ENCODE data around the gene OTX1. TPM values are rescaled to one million over a fixed set of nuclear protein-coding genes. Genes with fewer than 3 reads are reported as not detected.

The OTX1 gene
- total and polyA plus RNA-seq, 10 donors: 0.23 to 0.37 TPM; not detected in 8

GRCh38 chr2:63051795-63052333 is 1.2 kb downstream of the OTX1 start:
- intact Hi-C loops (cut with DNase I; ENCODE audit: low total_unique reads): no loop called here
- Histone ChIP-seq H3K27me3 (replicated peaks in 1 of 7) (peaks cover 26 to 100% (median 100%) of the 10 kb centered on the region in 7 donors), H3K36me3 (no peaks in the 10 kb centered on the region), H3K4me3 (peak overlapping the region in 3 of 8 donors; percentile 40 to 75 (median 52)), H3K4me1 (peaks cover 45 to 100% (median 96%) of the 10 kb centered on the region in 6 donors), H3K27ac (no peak overlapping the region), H3K9me3 (peaks cover 0 to 7% (median 0%) of the 10 kb centered on the region in 8 donors)
- no peak for TF ChIP-seq POLR2A (IDR thresholded peaks at IDR 0.05)
- TF ChIP-seq, protein P1, sequence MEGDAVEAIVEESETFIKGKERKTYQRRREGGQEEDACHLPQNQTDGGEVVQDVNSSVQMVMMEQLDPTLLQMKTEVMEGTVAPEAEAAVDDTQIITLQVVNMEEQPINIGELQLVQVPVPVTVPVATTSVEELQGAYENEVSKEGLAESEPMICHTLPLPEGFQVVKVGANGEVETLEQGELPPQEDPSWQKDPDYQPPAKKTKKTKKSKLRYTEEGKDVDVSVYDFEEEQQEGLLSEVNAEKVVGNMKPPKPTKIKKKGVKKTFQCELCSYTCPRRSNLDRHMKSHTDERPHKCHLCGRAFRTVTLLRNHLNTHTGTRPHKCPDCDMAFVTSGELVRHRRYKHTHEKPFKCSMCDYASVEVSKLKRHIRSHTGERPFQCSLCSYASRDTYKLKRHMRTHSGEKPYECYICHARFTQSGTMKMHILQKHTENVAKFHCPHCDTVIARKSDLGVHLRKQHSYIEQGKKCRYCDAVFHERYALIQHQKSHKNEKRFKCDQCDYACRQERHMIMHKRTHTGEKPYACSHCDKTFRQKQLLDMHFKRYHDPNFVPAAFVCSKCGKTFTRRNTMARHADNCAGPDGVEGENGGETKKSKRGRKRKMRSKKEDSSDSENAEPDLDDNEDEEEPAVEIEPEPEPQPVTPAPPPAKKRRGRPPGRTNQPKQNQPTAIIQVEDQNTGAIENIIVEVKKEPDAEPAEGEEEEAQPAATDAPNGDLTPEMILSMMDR (IDR thresholded peaks at IDR 0.05 in 8 of 11, conservative IDR thresholded peaks at IDR 0.05 in 3 of 11): no peak
- no peak for TF ChIP-seq POLR2AphosphoS5 (IDR thresholded peaks at IDR 0.05)
- DNase-seq: no peak
- WGBS, 5 donors: 11 to 20% (median 19%) methylated on average over 18 to 42 of the region's 42 CpGs

- H3K4me3 ChIP-seq: peak overlapping the region in 2 of 8 donors; percentile 1 to 75
- intact Hi-C loops (cut with DNase I; ENCODE audit: low total_unique reads): no loop called here
- peaks cover 0 to 7% (median 0%) of the 10 kb centered on the region in 8 donors for H3K9me3 ChIP-seq
- no peak overlapping the region for H3K27ac ChIP-seq
- peaks cover 43 to 100% (median 96%) of the 10 kb centered on the region in 6 donors for H3K4me1 ChIP-seq
- TF ChIP-seq POLR2A (IDR thresholded peaks at IDR 0.05): no peak
- TF ChIP-seq, protein P1 (IDR thresholded peaks at IDR 0.05 in 8 of 11, conservative IDR thresholded peaks at IDR 0.05 in 3 of 11): no peak
- TF ChIP-seq POLR2AphosphoS5 (IDR thresholded peaks at IDR 0.05): no peak
- WGBS, 5 donors: 14 to 49% (median 26%) methylated on average over 17 to 27 of the region's 27 CpGs
- H3K27me3 ChIP-seq (replicated peaks in 1 of 7): peaks cover 24 to 100% (median 100%) of the 10 kb centered on the region in 7 donors
- H3K36me3 ChIP-seq: no peaks in the 10 kb centered on the region
- no peak for DNase-seq
These were observed 1.9 kb downstream of the OTX1 start for GRCh38 chr2:63052411-63053080.

DNA sequence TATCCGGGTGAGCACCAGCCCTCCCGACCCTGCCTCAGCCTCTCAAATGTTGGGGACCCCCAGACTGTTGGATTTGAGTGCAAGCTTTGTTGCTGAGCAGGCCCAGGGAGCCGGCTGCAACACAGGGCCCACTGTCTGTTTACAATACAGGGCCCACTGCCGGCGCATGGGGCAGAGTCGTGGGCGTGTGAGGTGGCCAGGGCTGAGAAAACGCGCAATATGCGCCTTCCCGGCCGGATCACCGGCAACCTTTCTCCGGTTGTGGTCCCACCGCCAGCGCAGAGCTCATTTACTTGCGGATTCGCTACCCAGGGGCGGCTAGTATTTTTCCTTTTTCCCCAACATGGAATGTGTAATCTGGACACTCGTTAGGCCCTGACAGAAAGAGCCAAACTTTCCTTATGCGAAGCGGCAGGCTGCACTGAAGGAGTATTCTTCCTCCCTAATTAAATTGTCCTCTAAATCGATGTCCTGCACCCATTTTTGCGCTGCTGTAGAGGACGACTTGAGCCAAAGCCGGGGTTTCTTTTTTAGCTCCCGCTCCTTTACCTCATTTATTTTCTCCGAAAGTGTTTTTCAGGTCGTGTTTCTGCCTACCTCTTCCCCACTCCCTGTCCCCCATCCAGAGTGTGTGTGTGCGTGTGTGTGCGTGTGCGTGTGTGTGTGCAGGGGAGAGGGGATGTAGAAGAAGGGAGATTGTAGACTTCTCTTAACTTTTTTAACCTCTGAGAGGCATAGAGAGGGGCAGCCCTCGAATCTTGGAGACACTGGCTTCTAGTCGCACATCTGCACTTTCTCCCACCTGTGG is 2.7 kb downstream of the OTX1 start:
- Histone ChIP-seq H3K4me1 (peaks cover 41 to 100% (median 96%) of the 10 kb centered on the region in 6 donors), H3K27ac (no peak overlapping the region), H3K9me3 (peaks cover 0 to 4% (median 0%) of the 10 kb centered on the region in 8 donors), H3K36me3 (no peaks in the 10 kb centered on the region), H3K4me3 (peak overlapping the region in 4 of 8 donors; percentile 27 to 60 (median 32)), H3K27me3 (replicated peaks in 1 of 7) (peaks cover 23 to 100% (median 100%) of the 10 kb centered on the region in 7 donors)
- TF ChIP-seq, protein P1 (IDR thresholded peaks at IDR 0.05 in 8 of 11, conservative IDR thresholded peaks at IDR 0.05 in 3 of 11): no peak
- TF ChIP-seq POLR2A (IDR thresholded peaks at IDR 0.05) (no peak), POLR2AphosphoS5 (IDR thresholded peaks at IDR 0.05) (no peak)
- intact Hi-C loops (cut with DNase I; ENCODE audit: low total_unique reads): no loop called here
- WGBS, 5 donors: 9 to 29% (median 20%) methylated on average over 31 to 34 of the region's 34 CpGs
- no peak for DNase-seq

Measured in spleen (tissue), 11 donors.